GM23338 (cell line): ENCODE data around the gene BTBD9.

Source experiments
- CREB1 ChIP-seq: fragments of 250-450 bp; sonication (Bioruptor Pico); IDR thresholded peaks from 2 replicates; pipeline ENCODE4 v1.5.0; 2020; ENCODE audit warnings: low read depth, mild to moderate bottlenecking, moderate library complexity
- EZH2 ChIP-seq: fragments of 200-600 bp; sonication (generic); IDR thresholded peaks from one replicate; pipeline ENCODE4 v1.8.0; 2017; ENCODE audit warnings: antibody characterized with exemption, mild to moderate bottlenecking, low read depth; ENCODE audit not compliant: unreplicated experiment
- JUNB ChIP-seq: IDR thresholded peaks from one replicate; pipeline ENCODE4 v1.6.1; 2016; ENCODE audit warnings: antibody characterized with exemption; ENCODE audit not compliant: unreplicated experiment
- POLR2AphosphoS5 ChIP-seq: IDR thresholded peaks from 2 replicates; pipeline ENCODE4 v1.6.1; 2016; ENCODE audit warnings: antibody characterized with exemption, low read depth
- TF ChIP-seq, protein P1 (sequence below), 2 experiments: fragments of 200-600 bp in 1 of 2; sonication (generic) in 1 of 2; conservative IDR thresholded peaks; 2 replicates each; pipeline versions ENCODE4 v1.5.1 to v1.6.1; 2016 to 2017; ENCODE audit warnings: antibody characterized with exemption in 2 of 2, low read depth in 2 of 2, mild to moderate bottlenecking in 2 of 2, moderate library complexity in 1 of 2
- TF ChIP-seq, protein P2 (sequence below): IDR thresholded peaks from one replicate; pipeline ENCODE4 v1.6.1; 2018; ENCODE audit warnings: antibody characterized with exemption; ENCODE audit not compliant: unreplicated experiment
- TF ChIP-seq, protein P3 (sequence below): fragments of 250-450 bp; sonication (Bioruptor Pico); IDR thresholded peaks from 2 replicates; pipeline ENCODE4 v1.5.0; 2020; ENCODE audit warnings: mild to moderate bottlenecking, moderate library complexity

DNA sequence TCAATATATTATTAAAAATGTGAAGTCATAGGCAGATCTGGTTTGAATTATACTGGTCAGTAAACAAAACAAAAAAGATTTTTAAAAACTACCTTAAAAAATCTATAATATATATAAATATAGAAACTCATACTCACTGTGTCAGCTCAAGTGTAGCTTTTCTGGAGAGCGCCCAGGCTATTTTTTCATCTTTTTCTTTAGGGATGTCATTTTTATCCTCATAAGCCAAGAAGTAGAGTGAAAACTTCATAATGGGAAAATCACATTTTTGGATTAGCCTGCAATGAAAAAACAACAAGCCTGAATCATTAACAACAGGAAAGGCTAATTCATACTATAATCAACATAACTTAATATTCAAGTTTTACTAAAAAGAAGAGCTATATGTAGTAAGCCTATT is 44.5 kb upstream of the BTBD9 start:
- TF ChIP-seq, protein P1, sequence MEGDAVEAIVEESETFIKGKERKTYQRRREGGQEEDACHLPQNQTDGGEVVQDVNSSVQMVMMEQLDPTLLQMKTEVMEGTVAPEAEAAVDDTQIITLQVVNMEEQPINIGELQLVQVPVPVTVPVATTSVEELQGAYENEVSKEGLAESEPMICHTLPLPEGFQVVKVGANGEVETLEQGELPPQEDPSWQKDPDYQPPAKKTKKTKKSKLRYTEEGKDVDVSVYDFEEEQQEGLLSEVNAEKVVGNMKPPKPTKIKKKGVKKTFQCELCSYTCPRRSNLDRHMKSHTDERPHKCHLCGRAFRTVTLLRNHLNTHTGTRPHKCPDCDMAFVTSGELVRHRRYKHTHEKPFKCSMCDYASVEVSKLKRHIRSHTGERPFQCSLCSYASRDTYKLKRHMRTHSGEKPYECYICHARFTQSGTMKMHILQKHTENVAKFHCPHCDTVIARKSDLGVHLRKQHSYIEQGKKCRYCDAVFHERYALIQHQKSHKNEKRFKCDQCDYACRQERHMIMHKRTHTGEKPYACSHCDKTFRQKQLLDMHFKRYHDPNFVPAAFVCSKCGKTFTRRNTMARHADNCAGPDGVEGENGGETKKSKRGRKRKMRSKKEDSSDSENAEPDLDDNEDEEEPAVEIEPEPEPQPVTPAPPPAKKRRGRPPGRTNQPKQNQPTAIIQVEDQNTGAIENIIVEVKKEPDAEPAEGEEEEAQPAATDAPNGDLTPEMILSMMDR (conservative IDR thresholded peaks at IDR 0.05; ENCODE audit: low read depth in 2 of 2) = no peak
- TF ChIP-seq EZH2 = no peak
- TF ChIP-seq CREB1 (CRISPR knock-in tag) = no peak
- TF ChIP-seq, protein P2, sequence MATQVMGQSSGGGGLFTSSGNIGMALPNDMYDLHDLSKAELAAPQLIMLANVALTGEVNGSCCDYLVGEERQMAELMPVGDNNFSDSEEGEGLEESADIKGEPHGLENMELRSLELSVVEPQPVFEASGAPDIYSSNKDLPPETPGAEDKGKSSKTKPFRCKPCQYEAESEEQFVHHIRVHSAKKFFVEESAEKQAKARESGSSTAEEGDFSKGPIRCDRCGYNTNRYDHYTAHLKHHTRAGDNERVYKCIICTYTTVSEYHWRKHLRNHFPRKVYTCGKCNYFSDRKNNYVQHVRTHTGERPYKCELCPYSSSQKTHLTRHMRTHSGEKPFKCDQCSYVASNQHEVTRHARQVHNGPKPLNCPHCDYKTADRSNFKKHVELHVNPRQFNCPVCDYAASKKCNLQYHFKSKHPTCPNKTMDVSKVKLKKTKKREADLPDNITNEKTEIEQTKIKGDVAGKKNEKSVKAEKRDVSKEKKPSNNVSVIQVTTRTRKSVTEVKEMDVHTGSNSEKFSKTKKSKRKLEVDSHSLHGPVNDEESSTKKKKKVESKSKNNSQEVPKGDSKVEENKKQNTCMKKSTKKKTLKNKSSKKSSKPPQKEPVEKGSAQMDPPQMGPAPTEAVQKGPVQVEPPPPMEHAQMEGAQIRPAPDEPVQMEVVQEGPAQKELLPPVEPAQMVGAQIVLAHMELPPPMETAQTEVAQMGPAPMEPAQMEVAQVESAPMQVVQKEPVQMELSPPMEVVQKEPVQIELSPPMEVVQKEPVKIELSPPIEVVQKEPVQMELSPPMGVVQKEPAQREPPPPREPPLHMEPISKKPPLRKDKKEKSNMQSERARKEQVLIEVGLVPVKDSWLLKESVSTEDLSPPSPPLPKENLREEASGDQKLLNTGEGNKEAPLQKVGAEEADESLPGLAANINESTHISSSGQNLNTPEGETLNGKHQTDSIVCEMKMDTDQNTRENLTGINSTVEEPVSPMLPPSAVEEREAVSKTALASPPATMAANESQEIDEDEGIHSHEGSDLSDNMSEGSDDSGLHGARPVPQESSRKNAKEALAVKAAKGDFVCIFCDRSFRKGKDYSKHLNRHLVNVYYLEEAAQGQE = no peak
- TF ChIP-seq, protein P3, sequence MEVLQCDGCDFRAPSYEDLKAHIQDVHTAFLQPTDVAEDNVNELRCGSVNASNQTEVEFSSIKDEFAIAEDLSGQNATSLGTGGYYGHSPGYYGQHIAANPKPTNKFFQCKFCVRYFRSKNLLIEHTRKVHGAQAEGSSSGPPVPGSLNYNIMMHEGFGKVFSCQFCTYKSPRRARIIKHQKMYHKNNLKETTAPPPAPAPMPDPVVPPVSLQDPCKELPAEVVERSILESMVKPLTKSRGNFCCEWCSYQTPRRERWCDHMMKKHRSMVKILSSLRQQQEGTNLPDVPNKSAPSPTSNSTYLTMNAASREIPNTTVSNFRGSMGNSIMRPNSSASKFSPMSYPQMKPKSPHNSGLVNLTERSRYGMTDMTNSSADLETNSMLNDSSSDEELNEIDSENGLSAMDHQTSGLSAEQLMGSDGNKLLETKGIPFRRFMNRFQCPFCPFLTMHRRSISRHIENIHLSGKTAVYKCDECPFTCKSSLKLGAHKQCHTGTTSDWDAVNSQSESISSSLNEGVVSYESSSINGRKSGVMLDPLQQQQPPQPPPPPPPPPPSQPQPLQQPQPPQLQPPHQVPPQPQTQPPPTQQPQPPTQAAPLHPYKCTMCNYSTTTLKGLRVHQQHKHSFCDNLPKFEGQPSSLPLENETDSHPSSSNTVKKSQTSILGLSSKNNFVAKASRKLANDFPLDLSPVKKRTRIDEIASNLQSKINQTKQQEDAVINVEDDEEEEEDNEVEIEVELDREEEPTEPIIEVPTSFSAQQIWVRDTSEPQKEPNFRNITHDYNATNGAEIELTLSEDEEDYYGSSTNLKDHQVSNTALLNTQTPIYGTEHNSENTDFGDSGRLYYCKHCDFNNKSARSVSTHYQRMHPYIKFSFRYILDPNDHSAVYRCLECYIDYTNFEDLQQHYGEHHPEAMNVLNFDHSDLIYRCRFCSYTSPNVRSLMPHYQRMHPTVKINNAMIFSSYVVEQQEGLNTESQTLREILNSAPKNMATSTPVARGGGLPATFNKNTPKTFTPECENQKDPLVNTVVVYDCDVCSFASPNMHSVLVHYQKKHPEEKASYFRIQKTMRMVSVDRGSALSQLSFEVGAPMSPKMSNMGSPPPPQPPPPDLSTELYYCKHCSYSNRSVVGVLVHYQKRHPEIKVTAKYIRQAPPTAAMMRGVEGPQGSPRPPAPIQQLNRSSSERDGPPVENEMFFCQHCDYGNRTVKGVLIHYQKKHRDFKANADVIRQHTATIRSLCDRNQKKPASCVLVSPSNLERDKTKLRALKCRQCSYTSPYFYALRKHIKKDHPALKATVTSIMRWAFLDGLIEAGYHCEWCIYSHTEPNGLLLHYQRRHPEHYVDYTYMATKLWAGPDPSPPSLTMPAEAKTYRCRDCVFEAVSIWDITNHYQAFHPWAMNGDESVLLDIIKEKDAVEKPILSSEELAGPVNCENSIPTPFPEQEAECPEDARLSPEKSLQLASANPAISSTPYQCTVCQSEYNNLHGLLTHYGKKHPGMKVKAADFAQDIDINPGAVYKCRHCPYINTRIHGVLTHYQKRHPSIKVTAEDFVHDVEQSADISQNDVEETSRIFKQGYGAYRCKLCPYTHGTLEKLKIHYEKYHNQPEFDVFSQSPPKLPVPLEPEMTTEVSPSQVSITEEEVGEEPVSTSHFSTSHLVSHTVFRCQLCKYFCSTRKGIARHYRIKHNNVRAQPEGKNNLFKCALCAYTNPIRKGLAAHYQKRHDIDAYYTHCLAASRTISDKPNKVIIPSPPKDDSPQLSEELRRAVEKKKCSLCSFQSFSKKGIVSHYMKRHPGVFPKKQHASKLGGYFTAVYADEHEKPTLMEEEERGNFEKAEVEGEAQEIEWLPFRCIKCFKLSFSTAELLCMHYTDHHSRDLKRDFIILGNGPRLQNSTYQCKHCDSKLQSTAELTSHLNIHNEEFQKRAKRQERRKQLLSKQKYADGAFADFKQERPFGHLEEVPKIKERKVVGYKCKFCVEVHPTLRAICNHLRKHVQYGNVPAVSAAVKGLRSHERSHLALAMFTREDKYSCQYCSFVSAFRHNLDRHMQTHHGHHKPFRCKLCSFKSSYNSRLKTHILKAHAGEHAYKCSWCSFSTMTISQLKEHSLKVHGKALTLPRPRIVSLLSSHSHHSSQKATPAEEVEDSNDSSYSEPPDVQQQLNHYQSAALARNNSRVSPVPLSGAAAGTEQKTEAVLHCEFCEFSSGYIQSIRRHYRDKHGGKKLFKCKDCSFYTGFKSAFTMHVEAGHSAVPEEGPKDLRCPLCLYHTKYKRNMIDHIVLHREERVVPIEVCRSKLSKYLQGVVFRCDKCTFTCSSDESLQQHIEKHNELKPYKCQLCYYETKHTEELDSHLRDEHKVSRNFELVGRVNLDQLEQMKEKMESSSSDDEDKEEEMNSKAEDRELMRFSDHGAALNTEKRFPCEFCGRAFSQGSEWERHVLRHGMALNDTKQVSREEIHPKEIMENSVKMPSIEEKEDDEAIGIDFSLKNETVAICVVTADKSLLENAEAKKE (CRISPR knock-in tag) = no peak
- TF ChIP-seq POLR2AphosphoS5 = no peak
- TF ChIP-seq JUNB = no peak
